HFF-Myc (cell line): ENCODE measurements around the gene PRR12.

Experiments used
- DNase-seq: peaks from one replicate; pipeline ENCODE4 v3.0.0-alpha.2; 2011; ENCODE audit warnings: low read depth; ENCODE audit errors: extremely low read depth
- H3K4me3 ChIP-seq: replicated peaks from 2 replicates; pipeline ENCODE4 v1.5.1; 2011; ENCODE audit warnings: low read depth, mild to moderate bottlenecking, control low read depth, low read length
- TF ChIP-seq, protein P1 (sequence below): IDR thresholded peaks from 2 replicates; pipeline ENCODE4 v1.5.1; 2012; ENCODE audit warnings: mild to moderate bottlenecking, low read depth, low read length, control low read depth; ENCODE audit errors: missing control alignments

The PRR12 gene

DNA sequence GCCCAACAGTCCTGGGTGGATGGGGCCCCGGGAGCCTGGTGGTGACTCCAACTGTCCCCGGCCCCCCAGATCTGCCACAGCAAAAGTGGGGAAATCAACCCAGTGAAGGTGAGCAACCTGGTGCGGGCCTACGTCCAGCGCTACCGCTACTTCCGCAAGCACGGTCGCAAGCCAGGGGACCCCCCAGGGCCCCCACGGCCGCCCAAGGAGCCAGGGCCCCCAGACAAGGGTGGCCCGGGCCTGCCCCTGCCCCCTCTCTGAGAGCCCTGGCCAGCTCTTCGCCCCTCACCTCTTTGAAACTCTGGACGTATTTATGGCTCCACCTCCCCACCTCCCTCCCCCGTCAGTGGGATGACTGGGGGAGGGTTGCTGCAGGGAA, 67.1 kb downstream of the PRR12 start:
- TF ChIP-seq, protein P1, sequence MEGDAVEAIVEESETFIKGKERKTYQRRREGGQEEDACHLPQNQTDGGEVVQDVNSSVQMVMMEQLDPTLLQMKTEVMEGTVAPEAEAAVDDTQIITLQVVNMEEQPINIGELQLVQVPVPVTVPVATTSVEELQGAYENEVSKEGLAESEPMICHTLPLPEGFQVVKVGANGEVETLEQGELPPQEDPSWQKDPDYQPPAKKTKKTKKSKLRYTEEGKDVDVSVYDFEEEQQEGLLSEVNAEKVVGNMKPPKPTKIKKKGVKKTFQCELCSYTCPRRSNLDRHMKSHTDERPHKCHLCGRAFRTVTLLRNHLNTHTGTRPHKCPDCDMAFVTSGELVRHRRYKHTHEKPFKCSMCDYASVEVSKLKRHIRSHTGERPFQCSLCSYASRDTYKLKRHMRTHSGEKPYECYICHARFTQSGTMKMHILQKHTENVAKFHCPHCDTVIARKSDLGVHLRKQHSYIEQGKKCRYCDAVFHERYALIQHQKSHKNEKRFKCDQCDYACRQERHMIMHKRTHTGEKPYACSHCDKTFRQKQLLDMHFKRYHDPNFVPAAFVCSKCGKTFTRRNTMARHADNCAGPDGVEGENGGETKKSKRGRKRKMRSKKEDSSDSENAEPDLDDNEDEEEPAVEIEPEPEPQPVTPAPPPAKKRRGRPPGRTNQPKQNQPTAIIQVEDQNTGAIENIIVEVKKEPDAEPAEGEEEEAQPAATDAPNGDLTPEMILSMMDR = no peak
- no peak overlapping the region for H3K4me3 ChIP-seq
- no peak for DNase-seq

- H3K4me3 ChIP-seq = no peak overlapping the region
- TF ChIP-seq, protein P1 = no peak
- DNase-seq = no peak
These were observed 67.8 kb downstream of the PRR12 start for GRCh38 chr19:49658566-49659442.

- TF ChIP-seq, protein P1 = no peak
- no peak for DNase-seq
- H3K4me3 ChIP-seq = no peak overlapping the region
These were observed 69.5 kb downstream of the PRR12 start for GRCh38 chr19:49660338-49660961.

DNA sequence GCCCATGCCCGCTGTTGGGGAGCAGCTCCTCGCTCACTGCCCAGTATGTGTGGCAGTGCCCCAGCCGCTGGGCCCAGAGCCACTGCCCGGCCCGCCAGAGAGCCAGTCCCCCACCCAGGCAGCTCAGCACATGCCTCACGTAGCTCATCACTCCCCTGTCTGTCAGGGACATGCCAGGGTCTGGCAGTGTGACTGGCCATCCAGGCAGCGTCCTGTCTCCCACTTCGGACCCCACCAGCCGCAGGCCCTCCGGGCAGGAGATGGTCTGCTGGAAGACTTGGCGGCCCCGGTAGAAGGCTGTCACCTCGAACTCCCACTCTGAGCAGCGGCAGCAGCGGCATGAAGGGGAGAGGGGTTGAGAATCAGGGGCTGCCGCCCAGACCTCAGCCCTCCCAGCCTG, 71.0 kb downstream of the PRR12 start:
- DNase-seq = no peak
- TF ChIP-seq, protein P1 = no peak
- H3K4me3 ChIP-seq = no peak overlapping the region

- H3K4me3 ChIP-seq = no peak overlapping the region
- TF ChIP-seq, protein P1 = no peak
These were observed 72.2 kb downstream of the PRR12 start for GRCh38 chr19:49663224-49663623.

GRCh38 chr19:49664171-49665035, 73.4 kb downstream of the PRR12 start:
- no peak for DNase-seq
- TF ChIP-seq, protein P1 = no peak
- H3K4me3 ChIP-seq = peak overlapping the region; percentile 78

More at GRCh38 chr19:49663224-49663623, 72.2 kb downstream of the PRR12 start:
- DNase-seq = no peak
